DMS79 treated with DMSO at 0.1 percent for 48 hours (cell line): ENCODE measurements around the gene DDA1.
"Not testable (repeated sequence)": the region's sequence is repeated elsewhere in the genome, so short reads cannot be mapped to it uniquely, and the experiment has no call there.

Experiments used
- DNase-seq: peaks from one replicate; lab custom pipeline; 2025; lab: John Stamatoyannopoulos, UW

Gene DDA1

GRCh38 chr19:17347877-17348276 lies 38.5 kb downstream of the DDA1 start:
- DNase-seq: no peak

- DNase-seq: peak; percentile 42
These were observed 39.3 kb downstream of the DDA1 start for GRCh38 chr19:17348700-17349099.

GRCh38 chr19:17351815-17352435 lies 42.6 kb downstream of the DDA1 start:
- DNase-seq: no peak

- no peak for DNase-seq
These were observed 43.4 kb downstream of the DDA1 start for GRCh38 chr19:17352608-17353280.

GRCh38 chr19:17353386-17353785 lies 44.0 kb downstream of the DDA1 start:
- DNase-seq: no peak

GRCh38 chr19:17357078-17357666 lies 47.8 kb downstream of the DDA1 start:
- no peak for DNase-seq

GRCh38 chr19:17357724-17358123 lies 48.4 kb downstream of the DDA1 start:
- no peak for DNase-seq

- no peak for DNase-seq
These were observed 49.0 kb downstream of the DDA1 start for GRCh38 chr19:17358395-17358794.

- no peak for DNase-seq
These were observed 50.8 kb downstream of the DDA1 start for GRCh38 chr19:17359905-17360800.

- not testable (repeated sequence) for DNase-seq
These were observed 54.7 kb downstream of the DDA1 start for GRCh38 chr19:17363852-17364605.

- no peak for DNase-seq
These were observed 56.0 kb downstream of the DDA1 start for GRCh38 chr19:17365361-17365760.

GRCh38 chr19:17370026-17370587 lies 60.7 kb downstream of the DDA1 start:
- DNase-seq: no peak
